ENCODE results near the gene TALDO1.

- TF ChIP-seq CTCF (IDR thresholded peaks at IDR 0.05) = no peak
- no peak for TF ChIP-seq TAF1 (IDR thresholded peaks at IDR 0.05; ENCODE audit: borderline replicate concordance, low read depth, low read length)
- no peak for TF ChIP-seq REST (IDR thresholded peaks at IDR 0.05; ENCODE audit: low read depth, low read length)
- no peak for TF ChIP-seq MAX (IDR thresholded peaks at IDR 0.05; ENCODE audit: low read depth)
- TF ChIP-seq TEAD4 (IDR thresholded peaks at IDR 0.05; ENCODE audit: borderline replicate concordance, insufficient read depth) = no peak
- TF ChIP-seq EP300 (IDR thresholded peaks at IDR 0.05; ENCODE audit: borderline replicate concordance in 1 of 2, low read depth in 1 of 2, low read length in 1 of 2) = no peak
- TF ChIP-seq FOXM1 (IDR thresholded peaks at IDR 0.05; ENCODE audit: low read depth) = no peak
Observed at GRCh38 chr11:765802-766091, 18.5 kb downstream of the TALDO1 start.

Data from SK-N-SH (cell line).